Central memory CD8-positive, alpha-beta T cell (primary cell): ENCODE data around the gene CYBA.

Experiments
- ATAC-seq: fragments of 150-1000 bp; cut with Tn5 transposase; replicated peaks from 2 replicates; pipeline ENCODE4 v1.10.0; 2022; ENCODE audit warnings: mild to moderate bottlenecking, moderate FRiP score, moderate number of reproducible peaks; ENCODE audit not compliant: poor library complexity, severe bottlenecking; ENCODE audit errors: extremely low read depth
- DNase-seq, 2 donors: peaks; one replicate each; pipeline ENCODE4 v3.0.0; 2021; ENCODE audit warnings: low spot score in 2 of 2
- H3K27ac Mint-ChIP-seq: one replicate; pipeline ENCODE4 v1.8.0; 2022; ENCODE audit warnings: low read depth, mild to moderate bottlenecking, moderate library complexity, mixed read lengths
- H3K27me3 Mint-ChIP-seq: one replicate; pipeline ENCODE4 v1.8.0; 2022; ENCODE audit warnings: mixed read lengths
- H3K36me3 Mint-ChIP-seq: one replicate; pipeline ENCODE4 v1.8.0; 2022; ENCODE audit warnings: mild to moderate bottlenecking, moderate library complexity, mixed read lengths; ENCODE audit not compliant: insufficient read depth
- H3K4me1 Mint-ChIP-seq: one replicate; pipeline ENCODE4 v1.8.0; 2022; ENCODE audit warnings: mixed read lengths
- H3K4me3 Mint-ChIP-seq: one replicate; pipeline ENCODE4 v1.8.0; 2022; ENCODE audit warnings: mild to moderate bottlenecking, moderate library complexity, mixed read lengths
- H3K9me3 Mint-ChIP-seq: one replicate; pipeline ENCODE4 v1.8.0; 2022; ENCODE audit warnings: mixed read lengths

Gene CYBA

GRCh38 chr16:88633684-88634140 is 17.1 kb downstream of the CYBA start:
- Mint-ChIP-seq H3K27ac (peak overlapping the region; percentile 74), H3K36me3 (peaks cover 43% of the 10 kb centered on the region), H3K4me1 (peaks cover 31% of the 10 kb centered on the region), H3K9me3 (no peaks in the 10 kb centered on the region), H3K27me3 (no peaks in the 10 kb centered on the region), H3K4me3 (peak overlapping the region; percentile 87)
- DNase-seq (peak; percentile 54 to 60), ATAC-seq (peak; percentile 47)

DNA sequence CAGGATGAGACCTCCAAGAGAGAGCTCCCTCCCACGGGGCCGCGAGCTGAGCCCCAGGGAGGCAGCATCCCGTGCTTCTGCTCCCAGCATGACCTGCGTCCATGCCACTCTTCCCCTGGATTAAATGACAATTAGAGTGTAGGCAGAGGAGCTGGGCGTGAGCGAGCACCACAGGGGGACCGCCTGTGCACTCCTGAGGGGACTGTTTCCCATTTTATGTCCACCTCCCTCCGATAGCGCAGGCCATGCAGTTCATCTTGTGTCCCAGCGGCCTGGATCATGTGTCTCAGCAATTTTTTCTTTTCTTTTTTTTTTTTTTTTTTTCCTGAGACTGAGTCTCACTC is 18.3 kb downstream of the CYBA start:
- H3K27ac Mint-ChIP-seq, result peak overlapping the region; percentile 74
- no peak for ATAC-seq
- peak overlapping the region; percentile 13 for H3K4me3 Mint-ChIP-seq

DNA sequence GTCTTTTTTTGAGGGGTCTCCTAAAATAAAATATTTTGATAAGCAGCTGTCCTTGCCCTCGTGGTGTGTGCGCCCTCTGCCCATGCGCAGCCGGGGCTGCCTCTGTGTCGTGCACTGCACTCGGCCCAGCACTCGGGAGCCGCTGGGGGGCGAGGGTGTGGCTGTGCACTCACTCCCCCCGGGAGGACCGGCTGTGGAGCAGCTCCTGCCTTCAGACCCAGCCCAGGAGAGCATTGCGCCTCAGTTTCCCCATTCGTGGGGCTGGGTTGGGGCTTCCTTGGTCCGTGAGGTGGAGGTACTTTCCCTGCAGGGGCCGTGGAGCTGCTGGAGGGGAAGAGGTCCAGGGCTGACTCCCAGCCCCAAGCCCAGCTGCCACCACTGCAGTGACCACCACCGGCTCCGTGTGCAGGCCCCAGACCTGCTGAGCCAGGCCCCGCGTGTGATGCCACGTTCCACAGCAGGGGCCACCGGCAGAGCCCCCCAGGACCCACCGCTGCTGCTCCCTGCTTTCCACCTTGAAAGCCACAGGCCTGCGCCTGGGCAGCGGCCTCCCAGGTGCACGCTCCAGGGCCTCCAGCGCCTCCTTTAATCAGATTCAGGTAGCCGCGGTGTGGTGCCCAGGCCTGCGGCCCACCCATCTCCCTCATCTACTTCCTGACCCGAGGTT is 18.8 kb downstream of the CYBA start:
- peaks cover 45% of the 10 kb centered on the region for H3K36me3 Mint-ChIP-seq
- peak overlapping the region; percentile 13 for H3K4me3 Mint-ChIP-seq
- H3K4me1 Mint-ChIP-seq, result peaks cover 14% of the 10 kb centered on the region
- no peaks in the 10 kb centered on the region for H3K9me3 Mint-ChIP-seq
- no peak for ATAC-seq
- H3K27me3 Mint-ChIP-seq, result no peaks in the 10 kb centered on the region
- peak overlapping the region; percentile 74 for H3K27ac Mint-ChIP-seq
- DNase-seq, result no peak

More for the DNA sequence above, 18.3 kb downstream of the CYBA start:
- Mint-ChIP-seq H3K36me3 (peaks cover 44% of the 10 kb centered on the region), H3K9me3 (no peaks in the 10 kb centered on the region), H3K27me3 (no peaks in the 10 kb centered on the region), H3K4me1 (peaks cover 19% of the 10 kb centered on the region)
- DNase-seq, result no peak

DNA sequence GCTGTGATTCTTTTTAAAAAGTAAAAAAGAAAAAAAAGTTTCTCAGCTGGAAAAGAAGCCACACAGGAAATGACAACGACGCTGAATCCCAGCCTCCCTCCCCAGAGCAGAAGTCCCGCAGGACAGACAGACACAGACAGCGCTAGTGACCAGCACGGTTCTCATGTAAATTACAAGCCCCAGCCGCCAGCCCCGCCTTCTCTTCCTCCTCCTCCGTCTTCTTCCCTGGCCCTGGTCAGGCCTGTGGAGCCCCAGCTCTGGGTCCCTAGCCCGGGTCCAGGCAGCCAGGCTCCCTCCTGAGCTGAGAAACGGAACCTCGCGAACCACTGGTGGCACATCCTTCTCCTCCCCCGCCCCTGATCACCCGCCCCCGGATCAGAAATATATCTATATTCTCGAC is 19.5 kb downstream of the CYBA start:
- ATAC-seq, result no peak
- no peaks in the 10 kb centered on the region for H3K9me3 Mint-ChIP-seq
- no peak overlapping the region for H3K27ac Mint-ChIP-seq
- no peak for DNase-seq
- H3K36me3 Mint-ChIP-seq, result peaks cover 47% of the 10 kb centered on the region
- peaks cover 12% of the 10 kb centered on the region for H3K4me1 Mint-ChIP-seq
- no peak overlapping the region for H3K4me3 Mint-ChIP-seq
- no peaks in the 10 kb centered on the region for H3K27me3 Mint-ChIP-seq

DNA sequence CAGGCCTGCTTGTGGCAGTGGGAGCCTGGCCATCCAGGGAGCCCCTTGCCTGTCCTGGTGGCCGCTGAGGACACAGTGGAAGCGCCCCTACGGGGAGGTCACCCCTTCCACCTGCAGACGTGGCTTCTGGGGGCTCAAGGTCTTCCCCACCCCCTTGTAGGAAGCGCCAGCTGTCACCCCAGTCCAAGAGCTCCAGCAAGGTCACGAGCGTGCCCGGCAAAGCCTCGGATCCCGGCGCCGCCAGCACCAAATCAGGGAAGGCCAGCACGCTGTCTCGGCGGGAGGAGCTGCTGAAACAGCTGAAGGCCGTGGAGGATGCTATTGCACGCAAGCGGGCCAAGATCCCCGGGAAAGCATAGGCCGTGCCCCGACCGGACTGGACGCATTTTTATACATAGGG is 19.9 kb downstream of the CYBA start:
- Mint-ChIP-seq H3K27me3 (no peaks in the 10 kb centered on the region), H3K4me3 (no peak overlapping the region), H3K9me3 (no peaks in the 10 kb centered on the region), H3K27ac (no peak overlapping the region), H3K36me3 (peaks cover 48% of the 10 kb centered on the region), H3K4me1 (peaks cover 9% of the 10 kb centered on the region)
- ATAC-seq (no peak), DNase-seq (no peak)

DNA sequence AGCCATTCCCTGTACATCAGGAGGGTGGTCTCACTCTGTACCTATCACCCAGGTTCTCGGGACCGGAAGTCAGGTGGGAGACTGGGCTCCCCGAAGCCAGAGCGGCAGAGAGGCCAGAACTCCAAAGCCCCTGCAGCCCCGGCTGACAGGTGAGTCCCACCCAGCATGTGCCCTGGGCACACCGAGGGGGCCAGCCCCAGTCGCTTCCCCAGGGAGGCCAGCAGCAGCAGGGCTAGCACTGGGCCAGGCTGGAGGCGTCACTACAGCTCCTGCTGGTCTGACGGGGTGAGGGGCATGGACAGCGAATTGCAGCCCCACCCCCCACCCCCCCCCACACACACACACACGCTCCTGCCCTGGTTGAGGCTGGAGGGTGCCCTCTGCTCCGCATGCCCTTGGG is 20.4 kb downstream of the CYBA start:
- Mint-ChIP-seq H3K36me3 (peaks cover 49% of the 10 kb centered on the region), H3K27me3 (no peaks in the 10 kb centered on the region), H3K4me1 (peaks cover 5% of the 10 kb centered on the region), H3K4me3 (no peak overlapping the region), H3K9me3 (no peaks in the 10 kb centered on the region), H3K27ac (peak overlapping the region; percentile 65)
- DNase-seq (no peak), ATAC-seq (no peak)

DNA sequence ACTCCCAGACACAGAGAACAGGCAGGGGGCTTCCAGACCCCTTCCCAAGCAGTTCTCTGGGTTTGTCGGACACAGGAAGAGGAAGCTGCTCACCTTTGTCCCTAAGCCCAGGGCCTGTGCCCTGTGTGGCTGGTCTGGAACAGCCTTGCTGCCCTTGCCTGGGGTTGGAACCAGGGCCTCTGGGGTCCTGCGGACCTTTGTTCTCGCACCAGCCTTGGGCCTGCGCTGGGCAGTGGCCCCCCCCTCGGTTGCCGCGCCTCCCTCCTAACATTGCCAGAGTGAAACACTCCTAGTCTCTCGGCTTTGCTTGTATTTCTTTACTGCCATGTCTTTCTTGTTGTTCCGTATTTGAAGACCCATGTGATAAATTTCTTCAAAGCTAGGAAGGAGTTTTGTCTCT is 21.0 kb downstream of the CYBA start:
- Mint-ChIP-seq H3K27ac (peak overlapping the region; percentile 65), H3K36me3 (peaks cover 50% of the 10 kb centered on the region), H3K4me3 (no peak overlapping the region), H3K27me3 (no peaks in the 10 kb centered on the region), H3K4me1 (no peaks in the 10 kb centered on the region), H3K9me3 (no peaks in the 10 kb centered on the region)
- ATAC-seq (no peak), DNase-seq (no peak)

DNA sequence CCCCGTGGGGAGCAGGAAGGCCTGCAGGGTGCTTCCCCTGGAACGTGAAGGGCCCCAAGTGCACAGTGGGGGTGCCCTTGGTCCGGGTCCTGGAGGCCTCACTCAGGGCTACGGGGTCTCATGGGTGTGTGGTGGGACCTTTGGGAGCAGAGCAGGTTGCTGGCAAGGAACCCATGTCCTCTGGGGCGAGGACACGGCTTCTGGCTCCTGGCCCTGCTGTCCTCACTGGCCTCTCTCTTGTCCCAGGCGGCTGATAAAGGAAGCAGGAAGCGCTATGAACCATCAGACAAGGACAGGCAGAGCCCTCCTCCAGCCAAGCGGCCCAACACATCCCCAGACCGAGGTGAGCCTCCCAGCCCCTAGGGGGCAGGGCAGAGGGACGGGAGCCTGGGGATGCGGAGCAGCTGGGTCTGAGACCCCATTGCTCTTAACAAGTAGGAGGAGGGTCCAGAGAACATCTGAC is 22.3 kb downstream of the CYBA start:
- Mint-ChIP-seq H3K9me3 (no peaks in the 10 kb centered on the region), H3K27ac (no peak overlapping the region), H3K4me1 (no peaks in the 10 kb centered on the region), H3K27me3 (no peaks in the 10 kb centered on the region), H3K36me3 (peaks cover 53% of the 10 kb centered on the region), H3K4me3 (no peak overlapping the region)
- ATAC-seq (no peak), DNase-seq (no peak)

DNA sequence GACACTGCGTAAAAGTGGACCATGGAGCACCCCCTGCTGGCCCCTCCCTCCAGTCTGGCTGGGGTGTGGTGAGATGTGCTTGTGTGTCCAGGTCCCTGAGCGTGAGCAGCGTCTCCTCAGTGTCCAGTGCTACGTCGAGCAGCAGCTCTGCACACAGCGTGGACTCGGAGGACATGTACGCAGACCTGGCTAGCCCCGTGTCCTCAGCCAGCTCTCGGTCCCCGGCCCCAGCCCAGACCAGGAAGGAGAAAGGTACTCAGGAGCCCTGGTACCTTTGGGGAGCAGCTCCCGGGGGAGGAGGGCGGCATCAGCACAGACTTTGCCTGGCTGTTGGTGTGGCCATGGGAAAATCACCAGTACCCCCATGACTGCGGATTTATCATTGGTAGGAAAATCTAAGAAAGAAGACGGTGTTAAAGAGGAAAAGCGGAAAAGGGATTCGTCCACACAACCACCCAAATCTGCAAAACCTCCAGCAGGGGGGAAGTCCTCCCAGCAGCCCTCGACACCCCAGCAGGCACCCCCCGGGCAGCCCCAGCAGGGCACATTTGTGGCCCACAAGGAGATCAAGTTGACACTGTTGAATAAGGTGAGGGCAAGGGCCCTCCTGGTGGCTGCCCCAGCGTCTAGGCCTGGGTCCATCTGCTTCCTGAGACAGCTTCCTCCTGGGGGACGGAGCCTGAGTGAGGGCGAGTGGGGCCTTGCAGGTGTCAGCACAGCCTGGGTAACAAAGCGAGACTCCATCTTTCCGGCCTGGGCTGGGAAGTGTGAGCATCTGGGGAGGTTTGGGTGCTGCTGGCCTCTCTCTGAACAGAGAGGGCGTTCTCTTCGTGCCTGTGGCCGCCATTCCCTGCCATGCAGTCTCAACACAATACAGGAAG is 23.1 kb downstream of the CYBA start:
- H3K4me1 Mint-ChIP-seq, result peaks cover 5% of the 10 kb centered on the region
- H3K4me3 Mint-ChIP-seq, result no peak overlapping the region
- H3K9me3 Mint-ChIP-seq, result no peaks in the 10 kb centered on the region
- no peaks in the 10 kb centered on the region for H3K27me3 Mint-ChIP-seq
- H3K27ac Mint-ChIP-seq, result no peak overlapping the region
- peaks cover 56% of the 10 kb centered on the region for H3K36me3 Mint-ChIP-seq
- no peak for ATAC-seq
- no peak for DNase-seq

DNA sequence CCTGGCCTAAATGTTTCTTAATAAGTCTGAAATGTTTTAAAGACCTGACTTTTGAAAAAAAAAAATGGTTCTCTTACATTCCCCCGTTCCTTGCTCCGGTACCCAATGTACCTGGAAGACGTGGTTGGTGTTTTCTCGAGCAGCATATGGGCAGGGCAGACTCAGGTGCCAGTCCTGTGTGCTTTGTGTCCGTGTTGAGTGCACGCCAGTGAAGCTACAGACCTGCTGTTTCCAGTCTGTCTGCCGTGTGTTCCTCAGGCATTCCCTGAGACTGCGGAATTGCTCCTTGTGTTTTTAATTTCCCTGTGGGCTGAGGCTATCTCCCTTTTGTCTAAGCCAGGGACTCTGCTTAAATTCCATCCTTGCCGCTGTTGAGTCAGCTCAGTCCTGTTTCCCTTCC is 24.2 kb downstream of the CYBA start:
- ATAC-seq (no peak), DNase-seq (no peak)
- Mint-ChIP-seq H3K4me3 (no peak overlapping the region), H3K27ac (no peak overlapping the region), H3K4me1 (peaks cover 5% of the 10 kb centered on the region), H3K27me3 (no peaks in the 10 kb centered on the region), H3K36me3 (peaks cover 52% of the 10 kb centered on the region), H3K9me3 (no peaks in the 10 kb centered on the region)

GRCh38 chr16:88624977-88625576 is 25.8 kb downstream of the CYBA start:
- Mint-ChIP-seq H3K4me3 (no peak overlapping the region), H3K9me3 (no peaks in the 10 kb centered on the region), H3K27ac (no peak overlapping the region), H3K27me3 (no peaks in the 10 kb centered on the region), H3K36me3 (peaks cover 55% of the 10 kb centered on the region), H3K4me1 (peaks cover 13% of the 10 kb centered on the region)
- ATAC-seq (no peak), DNase-seq (no peak)

- Mint-ChIP-seq H3K4me3 (no peak overlapping the region), H3K27me3 (no peaks in the 10 kb centered on the region), H3K27ac (peak overlapping the region; percentile 77), H3K36me3 (peaks cover 57% of the 10 kb centered on the region), H3K9me3 (no peaks in the 10 kb centered on the region), H3K4me1 (peaks cover 19% of the 10 kb centered on the region)
- ATAC-seq (no peak), DNase-seq (no peak)
These were observed 26.4 kb downstream of the CYBA start for GRCh38 chr16:88624481-88624880.
